ENCODE results near the gene TEX14. TPM values are rescaled to one million over a fixed set of nuclear protein-coding genes. Genes with fewer than 3 reads are reported as not detected.
A peak's percentile ranks its signal among the peaks of the same experiment; 100 is the strongest.

The TEX14 gene
- total RNA-seq, 1 donor from 2014 or later, result not detected

- no peak for DNase-seq (ENCODE audit: low spot score in 2 of 2)
- Histone ChIP-seq H3K27ac (no peak overlapping the region), H3K36me3 (no peaks in the 10 kb centered on the region), H3K4me1 (no peaks in the 10 kb centered on the region), H3K27me3 (no peaks in the 10 kb centered on the region), H3K9me3 (no peaks in the 10 kb centered on the region), H3K4me3 (no peak overlapping the region)
- no peak for TF ChIP-seq CTCF (IDR thresholded peaks at IDR 0.05)
- intact Hi-C loops (cut with DNase I), result no loop called here
Measured at GRCh38 chr17:58580671-58581070, 111.2 kb downstream of the TEX14 start.

GRCh38 chr17:58577696-58578095, 114.1 kb downstream of the TEX14 start:
- TF ChIP-seq CTCF (IDR thresholded peaks at IDR 0.05), result peak in 2 of 3 experiments; percentile 22 to 48
- intact Hi-C loops (cut with DNase I), result no loop called here
- Histone ChIP-seq H3K27me3 (no peaks in the 10 kb centered on the region), H3K4me1 (no peaks in the 10 kb centered on the region), H3K36me3 (no peaks in the 10 kb centered on the region), H3K27ac (no peak overlapping the region), H3K4me3 (no peak overlapping the region), H3K9me3 (no peaks in the 10 kb centered on the region)
- no peak for DNase-seq (ENCODE audit: low spot score in 2 of 2)

DNA sequence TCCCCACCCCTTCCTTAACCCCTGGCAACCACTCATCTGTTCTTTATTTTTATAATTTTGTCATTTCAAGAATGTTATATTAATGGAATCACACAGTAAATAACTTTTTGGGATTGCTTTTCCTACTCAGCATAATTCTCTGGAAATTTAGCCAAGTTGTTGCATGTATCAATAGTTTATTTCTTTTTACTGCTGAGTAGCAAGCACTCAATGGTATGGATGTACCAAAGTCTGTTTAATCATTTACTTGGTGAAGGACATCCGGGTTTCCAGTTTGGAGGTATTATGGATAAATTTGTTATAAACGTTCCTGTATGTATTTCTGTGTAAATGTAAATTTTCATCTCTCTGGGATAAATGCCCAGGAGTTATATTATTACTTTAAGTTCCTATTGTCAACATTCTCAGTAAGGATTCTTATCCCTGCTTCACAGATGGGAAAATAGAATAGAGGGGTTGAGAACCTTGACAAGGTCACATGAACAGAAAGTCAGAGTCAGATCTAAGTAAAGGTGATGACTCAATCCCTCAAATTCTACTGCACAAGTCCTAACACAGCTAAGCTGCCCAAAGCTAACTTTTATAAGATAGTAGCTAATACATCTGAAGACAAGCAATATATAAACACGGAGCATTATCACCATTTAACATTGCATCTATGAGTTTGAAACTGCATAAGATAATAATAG, 115.0 kb downstream of the TEX14 start:
- Histone ChIP-seq H3K36me3 (no peaks in the 10 kb centered on the region), H3K27me3 (no peaks in the 10 kb centered on the region), H3K4me1 (no peaks in the 10 kb centered on the region), H3K9me3 (no peaks in the 10 kb centered on the region), H3K4me3 (no peak overlapping the region), H3K27ac (no peak overlapping the region)
- intact Hi-C loops (cut with DNase I), result no loop called here
- no peak for TF ChIP-seq CTCF (IDR thresholded peaks at IDR 0.05)
- no peak for DNase-seq (ENCODE audit: low spot score in 2 of 2)

- intact Hi-C loops (cut with DNase I), result no loop called here
- no peak for DNase-seq (ENCODE audit: low spot score in 2 of 2)
- no peak for TF ChIP-seq CTCF (IDR thresholded peaks at IDR 0.05)
- Histone ChIP-seq H3K9me3 (no peaks in the 10 kb centered on the region), H3K4me1 (no peaks in the 10 kb centered on the region), H3K36me3 (no peaks in the 10 kb centered on the region), H3K4me3 (no peak overlapping the region), H3K27me3 (no peaks in the 10 kb centered on the region), H3K27ac (no peak overlapping the region)
Measured at GRCh38 chr17:58575511-58575910, 116.3 kb downstream of the TEX14 start.

DNA sequence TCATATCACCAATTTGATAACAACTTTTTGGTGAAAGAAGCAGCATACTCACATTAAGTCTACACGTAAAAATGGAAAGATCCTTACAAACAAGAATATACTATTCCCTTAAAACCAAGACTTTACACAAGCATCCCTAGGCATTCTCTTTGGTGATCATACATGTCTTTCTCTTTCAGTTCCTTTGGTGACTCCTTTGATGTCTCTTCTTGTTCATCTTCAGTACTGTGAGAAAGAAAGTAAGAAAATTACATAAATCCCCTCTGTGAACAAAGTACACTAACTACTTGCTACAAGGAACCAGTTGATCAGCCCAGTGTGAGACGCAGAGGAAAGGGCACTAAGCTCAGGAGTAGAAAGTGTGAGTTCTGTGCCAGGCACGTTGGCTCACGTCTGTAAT, 117.8 kb downstream of the TEX14 start:
- intact Hi-C loops (cut with DNase I), result no loop called here
- no peaks in the 10 kb centered on the region for H3K4me1 ChIP-seq
- TF ChIP-seq CTCF (IDR thresholded peaks at IDR 0.05), result no peak
- H3K9me3 ChIP-seq, result no peaks in the 10 kb centered on the region
- H3K27ac ChIP-seq, result no peak overlapping the region
- H3K27me3 ChIP-seq, result no peaks in the 10 kb centered on the region
- no peak overlapping the region for H3K4me3 ChIP-seq
- no peaks in the 10 kb centered on the region for H3K36me3 ChIP-seq
- no peak for DNase-seq (ENCODE audit: low spot score in 2 of 2)

- Histone ChIP-seq H3K4me3 (no peak overlapping the region), H3K36me3 (no peaks in the 10 kb centered on the region), H3K9me3 (no peaks in the 10 kb centered on the region), H3K27ac (no peak overlapping the region), H3K27me3 (no peaks in the 10 kb centered on the region), H3K4me1 (no peaks in the 10 kb centered on the region)
- intact Hi-C loops (cut with DNase I), result no loop called here
- no peak for TF ChIP-seq CTCF (IDR thresholded peaks at IDR 0.05)
- no peak for DNase-seq (ENCODE audit: low spot score in 2 of 2)
Measured at GRCh38 chr17:58572846-58573245, 119.0 kb downstream of the TEX14 start.

Measured in ascending aorta (tissue), 2 donors.